ENCODE data around the gene CAMKMT.

Gene CAMKMT

GRCh38 chr2:44689516-44689915, 327.8 kb downstream of the CAMKMT start:
- DNase-seq (ENCODE audit: low spot score): no peak

GRCh38 chr2:44691174-44691785, 329.5 kb downstream of the CAMKMT start:
- DNase-seq (ENCODE audit: low spot score): no peak

GRCh38 chr2:44692821-44693220, 331.1 kb downstream of the CAMKMT start:
- DNase-seq (ENCODE audit: low spot score): no peak

- DNase-seq (ENCODE audit: low spot score): no peak
These were observed 339.1 kb downstream of the CAMKMT start for GRCh38 chr2:44700824-44701223.

GRCh38 chr2:44705356-44705755, 343.6 kb downstream of the CAMKMT start:
- DNase-seq (ENCODE audit: low spot score): no peak

GRCh38 chr2:44705876-44706480, 344.2 kb downstream of the CAMKMT start:
- DNase-seq (ENCODE audit: low spot score): peak; percentile 30

GRCh38 chr2:44706681-44707553, 345.2 kb downstream of the CAMKMT start:
- peak; percentile 16 for DNase-seq (ENCODE audit: low spot score)

GRCh38 chr2:44707945-44708660, 346.4 kb downstream of the CAMKMT start:
- DNase-seq (ENCODE audit: low spot score): no peak

- no peak for DNase-seq (ENCODE audit: low spot score)
These were observed 346.9 kb downstream of the CAMKMT start for GRCh38 chr2:44708661-44709000.

- no peak for DNase-seq (ENCODE audit: low spot score)
These were observed 351.4 kb downstream of the CAMKMT start for GRCh38 chr2:44713170-44713569.

- peak; percentile 37 for DNase-seq (ENCODE audit: low spot score)
These were observed 353.9 kb downstream of the CAMKMT start for GRCh38 chr2:44715671-44716081.

- no peak for DNase-seq (ENCODE audit: low spot score)
These were observed 354.4 kb downstream of the CAMKMT start for GRCh38 chr2:44716131-44716530.

- DNase-seq (ENCODE audit: low spot score): no peak
These were observed 356.7 kb downstream of the CAMKMT start for GRCh38 chr2:44718431-44718830.

- no peak for DNase-seq (ENCODE audit: low spot score)
These were observed 357.8 kb downstream of the CAMKMT start for GRCh38 chr2:44719562-44719961.

GRCh38 chr2:44722026-44722625, 360.4 kb downstream of the CAMKMT start:
- no peak for DNase-seq (ENCODE audit: low spot score)

GRCh38 chr2:44723921-44724320, 362.2 kb downstream of the CAMKMT start:
- no peak for DNase-seq (ENCODE audit: low spot score)

- DNase-seq (ENCODE audit: low spot score): no peak
These were observed 368.8 kb downstream of the CAMKMT start for GRCh38 chr2:44730593-44730992.

- no peak for DNase-seq (ENCODE audit: low spot score)
These were observed 369.8 kb downstream of the CAMKMT start for GRCh38 chr2:44731505-44731904.

GRCh38 chr2:44736270-44736942, 374.7 kb downstream of the CAMKMT start:
- DNase-seq (ENCODE audit: low spot score): no peak

GRCh38 chr2:44740678-44741077, 378.9 kb downstream of the CAMKMT start:
- DNase-seq (ENCODE audit: low spot score): no peak

GRCh38 chr2:44741507-44741906, 379.8 kb downstream of the CAMKMT start:
- DNase-seq (ENCODE audit: low spot score): no peak

- DNase-seq (ENCODE audit: low spot score): no peak
These were observed 380.3 kb downstream of the CAMKMT start for GRCh38 chr2:44742057-44742456.
